SIG-M5 treated with dmso at 0.1 percent for 504 hours (cell line): ENCODE measurements around the gene SNTA1.
"Not testable (repeated sequence)": the region's sequence is repeated elsewhere in the genome, so short reads cannot be mapped to it uniquely, and the experiment has no call there.

Source experiments
- DNase-seq: peaks from one replicate; lab custom pipeline; 2025; ENCODE audit not compliant: unreplicated experiment; lab: John Stamatoyannopoulos, UW

The SNTA1 gene

GRCh38 chr20:33433465-33434234 is 9.9 kb downstream of the SNTA1 start:
- DNase-seq: no peak

- no peak for DNase-seq
These were observed 11.7 kb downstream of the SNTA1 start for GRCh38 chr20:33431797-33432381.

- DNase-seq: not testable (repeated sequence)
These were observed 19.7 kb downstream of the SNTA1 start for GRCh38 chr20:33423875-33424274.

DNA sequence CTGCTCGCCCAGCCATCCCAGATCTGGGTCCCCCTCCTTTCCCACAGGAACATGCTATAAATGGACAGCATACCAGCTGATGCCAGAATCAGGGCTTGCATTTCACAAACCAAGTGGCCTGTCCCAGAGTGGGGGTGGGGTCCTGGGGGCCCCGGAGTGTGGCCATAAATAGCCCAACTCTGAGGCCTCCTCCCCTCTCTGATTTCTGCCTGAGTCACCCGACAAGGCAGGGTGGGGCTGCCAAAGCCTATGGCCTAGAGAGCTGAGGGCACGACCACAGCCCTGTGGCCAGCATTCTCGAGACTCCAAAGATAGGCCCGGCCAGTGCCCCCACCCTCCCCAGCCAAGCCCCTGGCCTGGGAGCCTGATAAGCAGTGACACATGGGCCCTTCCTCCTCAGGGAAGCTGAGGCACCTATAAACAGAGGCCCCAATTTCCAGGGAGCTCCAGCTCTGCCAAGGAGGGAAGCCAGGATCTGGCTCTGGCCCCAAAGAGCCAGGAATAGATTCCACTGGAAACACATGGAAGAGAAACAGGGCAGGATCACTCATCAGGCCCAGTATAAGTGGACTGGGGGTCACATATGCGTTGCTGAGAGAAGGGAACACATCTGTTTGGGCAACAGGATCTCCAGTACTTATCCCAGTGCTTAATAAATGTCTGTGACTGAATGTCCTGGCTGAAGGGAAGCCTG is 20.3 kb downstream of the SNTA1 start:
- DNase-seq: no peak

- DNase-seq: no peak
These were observed 24.2 kb downstream of the SNTA1 start for GRCh38 chr20:33419140-33419974.

GRCh38 chr20:33418033-33418432 is 25.5 kb downstream of the SNTA1 start:
- DNase-seq: no peak

DNA sequence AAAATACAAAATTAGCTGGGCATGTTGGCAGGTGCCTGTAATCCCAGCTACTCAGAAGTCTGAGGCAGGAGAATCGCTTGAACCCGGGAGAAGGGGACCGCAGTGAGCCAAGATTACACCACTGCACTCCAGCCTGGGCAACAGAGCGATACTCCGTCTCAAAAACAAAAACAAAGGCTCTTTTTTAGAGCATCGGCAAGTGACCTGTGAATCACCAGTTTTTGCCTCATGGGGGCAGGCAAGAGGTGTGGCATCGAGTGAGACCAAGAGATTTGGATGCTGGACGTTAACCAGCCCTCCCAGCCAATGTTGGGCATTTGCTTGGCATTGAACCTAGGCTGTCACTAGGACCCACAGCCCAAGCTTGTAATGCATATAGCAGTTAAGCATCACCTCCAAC is 27.6 kb downstream of the SNTA1 start:
- peak; percentile 12 for DNase-seq

DNA sequence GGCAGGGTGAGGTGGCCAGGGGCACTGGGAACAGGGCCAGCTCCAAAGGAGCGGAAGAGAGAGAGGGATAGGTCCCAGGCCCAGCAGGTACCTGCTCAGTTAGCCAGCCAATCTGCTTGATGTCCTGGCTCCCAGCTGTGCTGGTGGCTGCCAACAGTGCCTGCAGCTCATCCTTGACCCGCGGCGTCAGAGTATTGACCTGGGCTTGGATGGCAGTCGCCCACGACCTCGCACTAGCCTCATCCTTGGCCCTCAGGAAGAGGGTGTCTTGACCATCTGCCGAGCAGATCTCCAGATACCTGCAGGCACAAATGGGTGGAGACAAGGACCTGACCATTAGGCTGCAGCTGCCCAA is 31.1 kb downstream of the SNTA1 start:
- DNase-seq: no peak

DNA sequence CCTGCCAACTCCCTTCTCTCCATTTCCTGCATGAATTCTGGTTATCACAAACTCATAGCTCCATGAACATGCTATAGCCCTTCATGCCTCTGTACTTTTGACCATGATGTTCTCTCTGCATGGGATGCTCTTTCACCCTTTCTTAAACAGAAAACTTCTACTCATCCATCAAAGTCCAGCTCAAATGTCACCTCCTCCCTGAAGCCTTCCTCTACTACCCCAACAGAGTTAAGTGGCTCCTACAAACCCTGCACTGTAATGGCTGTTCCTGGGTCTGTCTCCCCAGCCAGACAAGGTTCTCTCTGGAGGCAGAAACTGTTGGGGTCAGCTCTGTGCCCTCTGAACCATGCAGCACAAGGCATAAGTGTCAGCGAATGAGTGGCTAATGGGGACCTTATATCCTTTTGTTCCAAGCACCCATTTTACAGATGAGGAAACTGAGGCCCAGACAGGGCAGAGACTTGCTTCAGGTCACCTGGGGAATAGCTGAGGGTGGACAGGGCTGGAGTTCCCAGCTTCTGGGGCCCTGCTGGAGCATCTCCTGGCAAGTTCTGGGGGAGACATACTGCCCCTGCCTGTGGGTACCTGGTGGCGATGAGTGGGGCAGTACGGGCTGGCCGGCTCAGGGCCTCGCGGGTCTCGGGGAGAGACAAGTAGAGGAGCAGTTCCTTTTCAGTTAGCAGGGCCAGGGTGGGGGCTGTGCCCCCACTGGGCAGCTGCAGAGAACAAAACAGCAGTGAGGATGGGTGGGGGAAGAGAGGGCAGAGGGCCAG is 31.7 kb downstream of the SNTA1 start:
- no peak for DNase-seq

DNA sequence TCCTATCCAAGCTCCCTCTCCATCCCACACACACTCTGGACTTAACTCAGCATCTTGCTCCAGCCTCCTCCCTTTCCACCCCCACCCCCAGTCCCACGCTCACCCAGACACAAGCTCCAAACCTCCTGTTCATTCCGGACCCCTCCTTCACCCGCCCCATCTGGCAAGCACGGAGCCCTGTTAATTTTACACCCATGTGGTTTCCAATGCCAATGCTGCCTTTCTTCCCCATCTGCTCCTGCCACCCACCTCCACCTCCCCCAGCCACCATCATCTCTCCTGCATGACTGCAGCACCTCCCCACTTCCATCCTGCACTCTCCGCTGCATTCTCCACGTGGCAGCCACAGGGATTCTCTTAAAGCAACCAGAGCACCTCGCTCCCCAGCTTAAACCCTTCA is 32.3 kb downstream of the SNTA1 start:
- no peak for DNase-seq

- no peak for DNase-seq
These were observed 33.4 kb downstream of the SNTA1 start for GRCh38 chr20:33410081-33410742.

DNA sequence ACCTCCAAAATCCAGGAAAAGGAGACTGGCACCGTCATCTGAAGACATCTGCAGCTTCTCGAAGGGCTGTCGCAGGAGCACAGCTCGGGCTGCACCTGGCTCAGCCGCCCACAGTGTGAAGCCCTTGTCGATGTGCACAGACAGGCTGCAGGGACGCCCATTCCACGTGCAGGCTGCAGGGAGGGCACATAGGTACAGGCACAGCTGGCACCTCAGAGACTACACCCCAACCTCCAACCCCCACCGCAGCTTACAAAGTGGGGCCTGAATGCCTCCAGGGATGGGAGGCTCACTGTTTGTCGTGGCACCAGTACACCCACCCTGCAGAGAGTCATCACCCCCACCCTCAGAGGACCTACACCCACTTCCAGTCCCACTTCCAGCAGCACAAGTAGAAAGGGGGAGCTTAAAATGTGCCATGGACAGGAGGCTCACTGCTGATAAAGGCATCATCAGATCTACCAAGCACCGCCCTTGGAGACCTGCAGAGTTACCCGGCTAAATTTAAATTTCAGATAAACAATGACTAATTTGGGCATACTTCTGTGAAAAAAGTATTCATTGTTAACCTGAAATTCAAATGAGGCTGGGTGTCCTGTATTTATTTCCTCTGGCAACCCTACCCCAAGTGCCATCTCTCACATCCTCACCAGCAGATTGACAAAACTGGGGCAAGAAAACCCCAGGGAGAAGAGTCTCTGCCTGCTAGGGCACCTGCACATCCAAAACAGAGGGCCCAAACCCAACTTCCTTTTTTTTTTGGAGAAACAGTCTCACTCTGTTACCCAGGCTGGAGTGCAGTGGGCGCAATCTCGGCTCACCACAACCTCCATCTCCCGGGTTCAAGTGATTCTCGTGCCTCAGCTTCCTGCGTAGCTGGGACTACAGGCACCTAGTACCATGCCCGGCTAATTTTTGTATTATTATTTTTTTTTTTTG is 34.6 kb downstream of the SNTA1 start:
- no peak for DNase-seq

DNA sequence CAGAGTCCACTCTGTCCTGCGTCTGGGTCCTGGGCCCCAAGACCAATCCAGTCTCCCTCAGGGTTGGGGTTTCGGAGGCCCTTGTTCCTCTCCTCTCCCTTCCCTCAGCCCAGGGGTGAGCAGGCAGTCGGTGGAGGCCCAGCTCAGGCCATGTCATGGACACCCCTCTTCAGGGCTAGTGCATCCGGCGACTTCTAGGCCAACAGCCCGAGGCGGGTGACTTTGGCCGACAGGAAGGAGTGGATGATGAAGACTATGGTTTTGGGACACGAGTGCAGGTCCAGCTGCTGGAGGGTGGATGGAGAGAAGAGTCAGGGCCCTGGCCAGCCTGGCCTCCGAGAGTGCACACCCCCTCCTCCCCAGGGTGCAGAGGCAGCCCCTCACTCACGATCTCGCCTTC is 35.2 kb downstream of the SNTA1 start:
- no peak for DNase-seq

DNA sequence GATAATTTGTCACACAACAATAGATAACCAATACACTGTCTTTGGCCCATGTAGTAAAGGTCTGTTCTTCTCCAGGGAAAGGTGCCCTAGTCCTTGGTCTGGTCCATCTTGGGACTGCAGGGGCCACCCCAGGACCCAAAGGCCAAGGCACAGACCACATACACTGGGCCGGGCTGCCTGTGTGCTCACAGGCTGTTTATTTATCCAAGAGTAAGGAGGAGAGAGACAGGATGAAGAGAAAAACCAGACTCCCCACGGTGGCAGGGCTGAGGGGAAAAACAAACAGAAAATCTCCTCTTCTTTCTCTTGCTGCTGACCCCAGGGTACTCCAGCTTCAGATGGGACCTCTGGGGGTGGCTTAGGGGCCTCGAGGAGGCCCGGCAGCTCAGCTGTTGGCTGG is 35.8 kb downstream of the SNTA1 start:
- DNase-seq: no peak

- peak; percentile 49 for DNase-seq
These were observed 36.3 kb downstream of the SNTA1 start for GRCh38 chr20:33407251-33407650.

DNA sequence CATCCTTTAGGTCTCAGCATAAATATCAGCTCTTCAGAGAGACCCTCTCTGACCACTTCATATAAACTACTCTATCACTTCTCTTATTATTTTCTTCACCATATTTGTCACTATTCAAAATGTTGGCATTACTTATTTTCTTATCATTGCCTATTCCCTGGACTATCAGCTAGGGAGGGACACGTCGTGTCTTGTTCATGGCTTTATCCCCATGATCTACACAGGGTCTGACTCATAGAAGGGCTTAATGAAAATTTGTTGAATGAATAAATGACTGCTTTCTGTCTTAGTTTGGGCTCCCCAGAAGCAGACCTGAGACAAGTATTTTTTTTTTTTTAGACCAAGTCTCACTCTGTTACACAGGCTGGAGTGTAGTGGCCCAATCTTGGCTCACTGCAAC is 39.3 kb downstream of the SNTA1 start:
- DNase-seq: no peak

DNA sequence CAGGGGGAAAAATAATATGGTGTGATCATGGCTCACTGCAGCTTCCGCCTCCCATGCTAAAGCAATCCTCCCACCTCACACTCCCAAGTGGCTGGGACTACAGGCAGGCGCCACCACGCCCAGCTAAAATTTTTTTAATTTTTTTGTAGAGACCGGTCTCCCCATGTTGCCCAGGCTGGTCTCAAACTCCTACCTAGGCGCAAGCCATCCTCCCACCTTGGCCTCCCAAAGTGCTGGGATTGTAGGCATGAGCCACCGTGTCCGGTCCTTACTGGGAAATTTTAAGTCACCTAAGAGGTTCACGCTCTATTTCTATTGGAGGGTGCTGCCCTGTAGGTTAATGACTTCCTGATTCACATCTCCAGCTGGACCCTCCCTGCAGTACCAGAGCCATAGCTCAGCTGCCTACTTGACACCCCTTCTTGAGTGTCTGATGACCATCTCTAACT is 41.6 kb downstream of the SNTA1 start:
- DNase-seq: no peak

DNA sequence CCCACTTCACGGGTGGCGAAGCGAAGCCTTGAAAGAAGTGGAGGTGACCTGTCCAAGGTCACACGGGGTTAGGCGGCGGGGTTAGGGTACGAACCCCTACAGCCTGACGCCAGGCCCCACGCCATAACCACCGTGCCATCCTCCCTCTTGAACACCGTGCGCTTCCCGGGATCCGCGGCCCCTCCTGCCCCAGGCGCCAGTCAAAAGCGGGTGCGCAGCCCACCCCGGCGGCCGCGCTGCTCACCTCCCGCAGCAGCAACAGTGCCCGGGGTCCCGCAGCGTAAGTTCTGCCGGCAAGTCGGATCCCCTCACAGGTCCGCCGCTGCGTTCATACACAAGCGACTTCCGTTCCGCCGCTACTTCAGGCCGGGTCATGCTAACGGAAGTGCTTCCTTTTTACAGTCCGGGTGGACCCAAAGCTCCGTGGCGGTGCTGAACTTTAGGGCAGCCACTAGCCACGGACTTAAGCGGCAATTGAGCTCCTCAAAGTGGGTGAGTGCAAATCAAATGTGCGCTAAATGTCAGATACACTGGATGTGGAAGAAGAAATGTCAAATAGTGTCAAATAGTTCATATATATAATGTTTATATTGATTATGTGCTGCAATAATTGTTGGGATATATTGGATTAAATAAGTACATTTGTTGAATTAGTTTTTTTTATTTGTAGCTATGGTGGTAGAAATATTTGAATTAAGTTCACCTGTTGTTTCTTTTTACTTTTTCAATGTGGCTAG is 42.2 kb downstream of the SNTA1 start, which contains the start of gene CDK5RAP1:
Gene CDK5RAP1, minus strand, starts transcription at position 336 of the 737 bp plus-strand sequence. CDS start 4,455 bp downstream, outside the sequence.
- DNase-seq: peak; percentile 94
